HG02759 (cell line): Measurements from ENCODE around the gene C12orf76.
"Not testable (repeated sequence)": the region's sequence is repeated elsewhere in the genome, so short reads cannot be mapped to it uniquely, and the experiment has no call there.

Source experiments
- ATAC-seq: cut with Tn5 transposase; IDR thresholded peaks from one replicate; pipeline ENCODE4 v1.9.1; 2021; ENCODE audit warnings: mild to moderate bottlenecking, moderate library complexity; ENCODE audit not compliant: unreplicated experiment

Gene C12orf76

GRCh38 chr12:110048242-110049027 is at the start of gene C12orf76:
Gene C12orf76, minus strand, starts transcription at chr12:110048522. Its CDS starts 27 bp downstream, at chr12:110048495.
- peak; percentile 99 for ATAC-seq

GRCh38 chr12:110093631-110094311 is 45.4 kb upstream of the C12orf76 start:
- ATAC-seq = no peak

DNA sequence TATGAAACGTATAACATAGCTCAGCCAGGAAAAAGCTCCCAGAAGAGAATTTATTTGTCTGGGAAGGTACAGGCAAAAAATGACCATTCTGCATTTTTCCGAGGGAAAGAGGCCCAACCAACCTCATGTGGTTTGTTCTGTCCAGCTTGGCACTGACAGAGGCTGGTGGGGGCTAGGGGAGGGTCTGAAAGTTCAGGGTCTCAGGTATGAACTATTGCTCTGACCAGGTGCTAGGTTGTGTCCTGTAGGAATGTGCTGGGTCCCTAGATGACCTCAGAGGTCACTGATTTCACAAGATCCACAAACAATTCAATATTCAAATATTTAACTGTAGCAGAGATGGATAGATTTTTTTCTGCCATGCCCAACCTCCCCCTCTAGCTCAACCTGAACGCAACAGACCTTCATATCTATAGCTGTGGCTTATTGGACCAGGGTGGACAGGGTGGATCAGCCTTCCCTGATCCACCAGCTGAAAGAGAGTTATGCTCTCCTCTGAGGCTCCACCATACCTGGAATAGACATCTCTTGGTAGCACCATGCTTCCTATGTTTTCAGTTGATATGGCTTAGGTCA is 42.9 kb upstream of the C12orf76 start:
- ATAC-seq = no peak

DNA sequence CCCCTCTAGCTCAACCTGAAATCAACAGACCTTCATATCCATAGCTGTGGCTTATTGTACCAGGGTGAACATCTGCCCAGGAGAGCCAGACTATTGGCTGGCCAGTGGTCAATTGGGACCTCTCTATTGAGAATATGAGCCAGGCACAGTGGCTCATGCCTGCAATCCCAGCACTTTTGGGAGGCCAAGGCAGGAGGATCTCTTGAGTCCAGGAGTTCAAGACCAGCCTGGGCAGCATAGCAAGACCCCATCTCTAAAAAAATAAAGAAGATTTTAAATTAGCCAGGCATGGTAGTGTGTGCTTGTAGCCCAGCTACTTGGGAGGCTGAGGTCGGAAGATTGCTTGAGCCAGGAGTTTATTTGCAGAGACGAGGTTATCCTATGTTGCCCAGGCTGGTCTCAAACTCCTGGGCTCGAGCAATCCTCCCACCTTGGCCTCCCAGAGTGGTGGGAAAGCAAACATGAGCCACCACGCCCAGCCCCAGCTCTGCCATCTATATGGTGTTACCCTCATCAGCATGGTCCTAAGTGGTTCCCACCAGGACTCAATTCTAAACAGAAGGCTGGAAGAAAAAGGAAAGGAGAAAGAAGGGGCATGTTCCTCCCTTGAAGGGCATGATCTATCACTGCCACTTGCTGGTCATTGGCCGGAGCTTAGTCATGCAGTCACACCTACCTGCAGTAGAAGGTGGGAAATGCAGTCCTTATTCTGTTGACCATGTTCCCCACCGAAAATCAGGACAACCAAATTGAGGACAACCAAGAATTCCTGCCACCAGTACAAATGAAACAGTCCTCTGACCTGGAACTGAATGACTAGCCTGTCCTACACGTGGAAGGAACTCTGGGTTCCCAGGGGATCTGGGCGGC is 42.2 kb upstream of the C12orf76 start:
- ATAC-seq = no peak

GRCh38 chr12:110088936-110089335 is 40.6 kb upstream of the C12orf76 start:
- no peak for ATAC-seq

DNA sequence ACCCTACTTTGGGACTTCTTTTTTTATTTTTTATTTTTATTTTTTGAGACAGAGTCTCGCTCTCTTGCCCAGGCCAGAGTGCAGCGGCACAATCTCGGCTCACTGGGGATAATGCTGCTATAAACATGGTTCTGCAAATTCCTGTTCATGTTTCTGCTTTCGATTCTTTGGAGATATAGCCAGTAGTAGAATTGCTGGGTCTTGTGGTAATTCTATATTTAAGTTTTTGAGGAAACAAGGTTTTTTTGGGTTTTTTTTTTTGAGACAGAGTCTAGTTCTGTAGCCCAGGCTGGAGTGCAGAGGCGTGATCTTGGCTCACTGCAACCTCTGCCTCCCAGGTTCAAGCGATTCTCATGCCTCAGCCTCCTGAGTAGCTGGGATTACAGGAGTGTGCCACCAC is 39.9 kb upstream of the C12orf76 start:
- ATAC-seq = not testable (repeated sequence)

GRCh38 chr12:110084314-110085015 is 36.1 kb upstream of the C12orf76 start:
- no peak for ATAC-seq

GRCh38 chr12:110080410-110080809 is 32.1 kb upstream of the C12orf76 start:
- no peak for ATAC-seq

GRCh38 chr12:110079477-110080400 is 31.4 kb upstream of the C12orf76 start:
- ATAC-seq = peak; percentile 85

- ATAC-seq = no peak
These were observed 29.5 kb upstream of the C12orf76 start for GRCh38 chr12:110077800-110078199.

GRCh38 chr12:110075880-110076279 is 27.6 kb upstream of the C12orf76 start:
- no peak for ATAC-seq

GRCh38 chr12:110074089-110074488 is 25.8 kb upstream of the C12orf76 start:
- ATAC-seq = no peak

- ATAC-seq = no peak
These were observed 24.9 kb upstream of the C12orf76 start for GRCh38 chr12:110073049-110073831.

DNA sequence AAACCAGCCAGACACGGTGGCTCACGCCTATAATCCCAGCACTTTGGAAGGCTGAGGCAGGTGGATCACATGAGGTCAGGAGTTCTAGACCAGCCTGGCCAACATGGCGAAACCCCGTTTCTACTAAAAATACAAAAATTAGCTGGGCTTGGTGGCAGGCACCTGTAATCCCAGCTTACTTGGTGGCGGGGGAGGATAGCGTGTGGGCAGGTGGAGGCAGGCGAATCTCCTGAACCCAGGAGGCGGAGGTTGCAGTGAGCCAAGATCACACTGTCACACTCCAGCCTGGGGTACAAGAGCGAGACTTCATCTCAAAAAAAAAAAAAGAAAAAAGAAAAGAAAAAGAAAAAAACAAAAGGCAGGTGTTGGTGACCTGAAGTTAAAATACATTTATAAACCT is 24.3 kb upstream of the C12orf76 start:
- ATAC-seq = not testable (repeated sequence)

DNA sequence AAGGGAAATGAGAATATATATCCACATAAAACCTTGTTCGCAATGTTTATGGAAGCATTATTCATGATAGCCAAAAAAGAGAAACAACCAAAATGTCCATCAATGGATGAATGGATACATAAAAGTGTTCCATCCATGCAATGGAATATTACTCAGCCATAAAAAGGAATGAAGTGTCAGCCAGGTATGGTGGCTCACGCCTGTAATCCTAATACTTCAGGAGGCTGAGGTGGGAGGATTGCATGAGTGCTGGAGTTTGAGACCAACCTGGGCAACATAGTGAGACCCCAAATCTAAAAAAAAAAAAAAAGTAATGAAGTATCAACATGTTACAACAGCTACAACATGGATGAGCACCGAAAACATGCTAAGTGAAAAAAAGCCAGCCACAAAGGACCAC is 23.6 kb upstream of the C12orf76 start:
- no peak for ATAC-seq

- no peak for ATAC-seq
These were observed 23.2 kb upstream of the C12orf76 start for GRCh38 chr12:110071504-110071903.

GRCh38 chr12:110068654-110069053 is 20.3 kb upstream of the C12orf76 start:
- no peak for ATAC-seq

- not testable (repeated sequence) for ATAC-seq
These were observed 19.8 kb upstream of the C12orf76 start for GRCh38 chr12:110068115-110068514.
